WI38 (cell line): ENCODE data around the gene KRTAP10-6.
"Not testable (repeated sequence)": the region's sequence is repeated elsewhere in the genome, so short reads cannot be mapped to it uniquely, and the experiment has no call there.

Source experiments
- H3K4me3 ChIP-seq: 2 replicates; pipeline ENCODE4 v1.5.1; 2011; ENCODE audit warnings: low read depth, mild to moderate bottlenecking, control low read depth, low read length
- CTCF ChIP-seq: IDR thresholded peaks from 2 replicates; pipeline ENCODE4 v1.5.1; 2012; ENCODE audit warnings: low read depth, mild to moderate bottlenecking, control low read depth, low read length

Gene KRTAP10-6

GRCh38 chr21:44615466-44615865 lies 23.2 kb upstream of the KRTAP10-6 start:
- TF ChIP-seq CTCF, result no peak
- no peak overlapping the region for H3K4me3 ChIP-seq

- no peak overlapping the region for H3K4me3 ChIP-seq
- no peak for TF ChIP-seq CTCF
These were observed 22.7 kb upstream of the KRTAP10-6 start for GRCh38 chr21:44614961-44615391.

- H3K4me3 ChIP-seq, result no peak overlapping the region
- TF ChIP-seq CTCF, result no peak
These were observed 21.9 kb upstream of the KRTAP10-6 start for GRCh38 chr21:44614161-44614631.

GRCh38 chr21:44613386-44614155 lies 21.3 kb upstream of the KRTAP10-6 start:
- no peak for TF ChIP-seq CTCF
- H3K4me3 ChIP-seq, result no peak overlapping the region

GRCh38 chr21:44612669-44613229 lies 20.4 kb upstream of the KRTAP10-6 start:
- H3K4me3 ChIP-seq, result no peak overlapping the region
- TF ChIP-seq CTCF, result no peak

- TF ChIP-seq CTCF, result no peak
- H3K4me3 ChIP-seq, result no peak within 1 kb of the TSS
These were observed 19.8 kb upstream of the KRTAP10-6 start, which contains the start of gene KRTAP10-8 for GRCh38 chr21:44612029-44612486. TSS of gene KRTAP10-8 (plus strand) at chr21:44612079. CDS start at chr21:44612101, 22 bp downstream.

- no peak overlapping the region for H3K4me3 ChIP-seq
- TF ChIP-seq CTCF, result no peak
These were observed 19.2 kb upstream of the KRTAP10-6 start for GRCh38 chr21:44611551-44611950.

GRCh38 chr21:44610157-44610843 lies 18.0 kb upstream of the KRTAP10-6 start:
- H3K4me3 ChIP-seq, result not testable (repeated sequence)
